ENCODE measurements around the gene ARHGEF17. TPM values are rescaled to one million over a fixed set of nuclear protein-coding genes. Genes with fewer than 3 reads are reported as not detected.

Gene ARHGEF17
- total RNA-seq, 1 experiment from 2014 or later = 77.9 TPM

DNA sequence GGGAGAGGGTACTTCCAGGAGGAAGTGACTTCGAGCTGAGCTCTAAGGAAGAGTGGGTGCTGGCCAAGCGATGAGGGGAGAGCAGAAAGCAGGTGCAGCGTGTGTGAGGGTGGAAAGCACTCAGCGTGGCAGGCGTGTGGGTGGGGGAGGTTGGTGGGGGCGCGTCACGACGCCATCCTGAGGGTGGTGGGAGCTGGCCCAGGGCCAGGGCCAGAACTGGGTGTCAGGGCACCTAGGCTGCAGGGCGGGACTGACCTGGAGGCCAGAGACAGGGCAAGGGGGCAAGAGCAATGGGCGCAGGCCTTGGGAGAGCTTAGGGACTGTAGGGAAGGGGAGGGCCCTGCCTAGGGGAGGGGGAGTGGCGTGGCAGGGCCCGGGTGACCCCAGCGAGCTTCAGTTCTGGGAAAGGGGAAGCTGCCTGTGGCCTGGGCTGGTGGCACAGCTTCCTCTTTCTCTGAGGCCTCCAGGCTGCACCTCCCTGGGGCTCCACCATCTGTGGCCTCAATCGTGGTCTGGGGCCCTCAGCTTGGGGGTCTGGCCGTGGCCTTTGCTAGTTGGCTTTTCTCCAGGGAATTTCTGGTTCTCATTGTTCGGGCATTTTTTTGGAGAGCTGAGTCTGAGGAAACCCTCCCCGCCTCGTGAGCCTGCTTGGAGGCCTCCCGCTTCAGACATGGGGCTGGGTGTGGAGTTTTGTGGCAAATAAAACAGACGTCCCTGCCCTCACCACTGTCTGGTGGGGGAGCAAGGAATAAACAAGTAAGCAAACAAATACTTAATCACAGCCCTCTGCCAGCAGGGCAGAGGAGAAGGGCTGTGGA, 77.0 kb downstream of the ARHGEF17 start:
- TF ChIP-seq, protein P1, sequence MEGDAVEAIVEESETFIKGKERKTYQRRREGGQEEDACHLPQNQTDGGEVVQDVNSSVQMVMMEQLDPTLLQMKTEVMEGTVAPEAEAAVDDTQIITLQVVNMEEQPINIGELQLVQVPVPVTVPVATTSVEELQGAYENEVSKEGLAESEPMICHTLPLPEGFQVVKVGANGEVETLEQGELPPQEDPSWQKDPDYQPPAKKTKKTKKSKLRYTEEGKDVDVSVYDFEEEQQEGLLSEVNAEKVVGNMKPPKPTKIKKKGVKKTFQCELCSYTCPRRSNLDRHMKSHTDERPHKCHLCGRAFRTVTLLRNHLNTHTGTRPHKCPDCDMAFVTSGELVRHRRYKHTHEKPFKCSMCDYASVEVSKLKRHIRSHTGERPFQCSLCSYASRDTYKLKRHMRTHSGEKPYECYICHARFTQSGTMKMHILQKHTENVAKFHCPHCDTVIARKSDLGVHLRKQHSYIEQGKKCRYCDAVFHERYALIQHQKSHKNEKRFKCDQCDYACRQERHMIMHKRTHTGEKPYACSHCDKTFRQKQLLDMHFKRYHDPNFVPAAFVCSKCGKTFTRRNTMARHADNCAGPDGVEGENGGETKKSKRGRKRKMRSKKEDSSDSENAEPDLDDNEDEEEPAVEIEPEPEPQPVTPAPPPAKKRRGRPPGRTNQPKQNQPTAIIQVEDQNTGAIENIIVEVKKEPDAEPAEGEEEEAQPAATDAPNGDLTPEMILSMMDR (IDR thresholded peaks at IDR 0.05; ENCODE audit: insufficient read depth in 1 of 2, low read depth in 1 of 2, low read length in 1 of 2, severe bottlenecking in 1 of 2, unreplicated experiment in 1 of 2) = no peak
- no peaks in the 10 kb centered on the region for H3K9me3 ChIP-seq
- H3K9me3 Mint-ChIP-seq (ENCODE audit: unreplicated experiment) = no peaks in the 10 kb centered on the region
- peaks cover 4% of the 10 kb centered on the region for H3K4me1 ChIP-seq
- no peak overlapping the region for H3K4me3 ChIP-seq (ENCODE audit: low read depth, low read length)
- no peaks in the 10 kb centered on the region for H3K27me3 Mint-ChIP-seq (ENCODE audit: insufficient read depth, unreplicated experiment)
- ChIA-PET CTCF (interaction anchor here (0.5 to 2.9 kb wide), 6 partner anchors 8 to 546 kb away, joined by 3 to 12 read pairs (median 4); no protein-coding TSS in a partner anchor), POLR2A (no interaction called here)
- H3K36me3 ChIP-seq (ENCODE audit: control insufficient read depth, insufficient read depth, low read length) = no peaks in the 10 kb centered on the region
- DNase-seq = no peak
- H3K4me1 Mint-ChIP-seq (ENCODE audit: low read depth, unreplicated experiment) = peaks cover under 1% of the 10 kb centered on the region
- no peaks in the 10 kb centered on the region for H3K27me3 ChIP-seq (replicated peaks; ENCODE audit: control insufficient read depth, insufficient read depth, low read length)
- no peak overlapping the region for H3K4me3 Mint-ChIP-seq (ENCODE audit: unreplicated experiment)
- BruUV-seq (replicated peaks) = no TSS peak
- intact Hi-C loops (cut with micrococcal nuclease; ENCODE audit: unreplicated experiment) = no loop called here
- H3K36me3 Mint-ChIP-seq (ENCODE audit: insufficient read depth, unreplicated experiment) = peaks cover 6% of the 10 kb centered on the region
- H3K27ac Mint-ChIP-seq (ENCODE audit: unreplicated experiment) = no peak overlapping the region

DNA sequence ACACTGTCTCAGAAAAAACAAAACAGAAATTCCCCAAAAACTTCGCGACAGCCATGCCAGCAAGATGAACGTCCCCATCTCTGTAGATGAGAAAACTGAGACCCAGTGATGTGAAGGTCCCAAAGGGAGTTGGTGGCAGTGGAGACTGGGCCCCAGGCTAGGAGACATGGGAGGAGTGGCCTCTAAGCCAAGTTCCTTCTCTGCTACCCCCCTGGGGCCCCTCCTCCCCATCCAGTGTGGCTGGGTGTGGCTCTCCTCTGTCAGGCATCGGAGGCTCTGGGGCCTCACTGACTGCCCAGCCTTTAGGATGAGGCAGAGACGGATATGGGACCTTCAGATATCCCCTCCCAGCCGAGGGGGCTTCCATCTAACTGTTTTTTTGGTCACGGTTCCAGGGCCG, 77.9 kb downstream of the ARHGEF17 start:
- peak in 1 of 2 experiments; percentile 32 for DNase-seq
- CTCF ChIA-PET = interaction anchor here (0.5 to 1.7 kb wide), 2 partner anchors 35 to 51 kb away, joined by 3 read pairs; no protein-coding TSS in a partner anchor
- Mint-ChIP-seq H3K9me3 (ENCODE audit: unreplicated experiment) (no peaks in the 10 kb centered on the region), H3K4me1 (ENCODE audit: low read depth, unreplicated experiment) (no peaks in the 10 kb centered on the region), H3K27me3 (ENCODE audit: insufficient read depth, unreplicated experiment) (no peaks in the 10 kb centered on the region), H3K36me3 (ENCODE audit: insufficient read depth, unreplicated experiment) (peaks cover 6% of the 10 kb centered on the region), H3K4me3 (ENCODE audit: unreplicated experiment) (no peak overlapping the region), H3K27ac (ENCODE audit: unreplicated experiment) (no peak overlapping the region)
- BruUV-seq (replicated peaks) = no TSS peak
- Histone ChIP-seq H3K9me3 (no peaks in the 10 kb centered on the region), H3K36me3 (ENCODE audit: control insufficient read depth, insufficient read depth, low read length) (no peaks in the 10 kb centered on the region), H3K4me3 (ENCODE audit: low read depth, low read length) (no peak overlapping the region), H3K27me3 (replicated peaks; ENCODE audit: control insufficient read depth, insufficient read depth, low read length) (no peaks in the 10 kb centered on the region), H3K4me1 (peaks cover 4% of the 10 kb centered on the region)
- intact Hi-C loops (cut with micrococcal nuclease; ENCODE audit: unreplicated experiment) = no loop called here
- TF ChIP-seq, protein P1 (IDR thresholded peaks at IDR 0.05; ENCODE audit: insufficient read depth in 1 of 2, low read depth in 1 of 2, low read length in 1 of 2, severe bottlenecking in 1 of 2, unreplicated experiment in 1 of 2) = no peak
- POLR2A ChIA-PET = no interaction called here

DNA sequence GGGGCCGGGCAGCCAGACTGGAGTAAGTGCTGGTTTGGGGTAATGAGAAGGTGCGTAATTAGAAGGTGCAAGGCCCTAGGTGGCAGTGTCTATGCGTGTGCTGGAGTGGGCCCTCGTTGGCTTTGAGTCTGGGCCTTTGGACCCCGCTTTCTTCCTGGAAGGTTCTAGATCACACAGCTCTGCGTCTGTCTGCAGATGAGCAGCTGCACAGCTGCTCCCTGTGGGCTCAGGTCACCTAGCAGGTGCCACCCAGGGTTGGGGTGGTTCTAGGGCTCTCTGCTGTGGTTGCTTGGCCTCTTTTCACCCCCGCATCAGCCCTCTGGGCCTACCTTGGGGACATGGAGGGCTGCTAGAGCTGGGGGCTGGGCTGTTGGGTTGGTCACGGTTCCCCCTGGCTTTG, 78.5 kb downstream of the ARHGEF17 start:
- Histone ChIP-seq H3K4me1 (peaks cover 4% of the 10 kb centered on the region), H3K27me3 (replicated peaks; ENCODE audit: control insufficient read depth, insufficient read depth, low read length) (no peaks in the 10 kb centered on the region), H3K36me3 (ENCODE audit: control insufficient read depth, insufficient read depth, low read length) (no peaks in the 10 kb centered on the region), H3K9me3 (no peaks in the 10 kb centered on the region), H3K4me3 (ENCODE audit: low read depth, low read length) (no peak overlapping the region)
- intact Hi-C loops (cut with micrococcal nuclease; ENCODE audit: unreplicated experiment) = no loop called here
- Mint-ChIP-seq H3K36me3 (ENCODE audit: insufficient read depth, unreplicated experiment) (peaks cover 6% of the 10 kb centered on the region), H3K9me3 (ENCODE audit: unreplicated experiment) (no peaks in the 10 kb centered on the region), H3K4me1 (ENCODE audit: low read depth, unreplicated experiment) (no peaks in the 10 kb centered on the region), H3K4me3 (ENCODE audit: unreplicated experiment) (no peak overlapping the region), H3K27ac (ENCODE audit: unreplicated experiment) (no peak overlapping the region), H3K27me3 (ENCODE audit: insufficient read depth, unreplicated experiment) (no peaks in the 10 kb centered on the region)
- no peak for DNase-seq
- ChIA-PET POLR2A (no interaction called here), CTCF (no interaction called here)
- TF ChIP-seq, protein P1 (IDR thresholded peaks at IDR 0.05; ENCODE audit: insufficient read depth in 1 of 2, low read depth in 1 of 2, low read length in 1 of 2, severe bottlenecking in 1 of 2, unreplicated experiment in 1 of 2) = no peak
- BruUV-seq (replicated peaks) = no TSS peak

All from Caco-2 (cell line).